PC-3 (cell line): ENCODE results near the gene FOXJ3. TPM values are rescaled to one million over a fixed set of nuclear protein-coding genes. Genes with fewer than 3 reads are reported as not detected.

Experiments used
- ATAC-seq: fragments of 200-7000 bp; cut with Tn5 transposase; 2 replicates; pipeline ENCODE4 v1.9.1; 2020; ENCODE audit warnings: mild to moderate bottlenecking, moderate library complexity
- BruUV-seq: library from RNA; stranded (reverse); fragments of 400-500 nt; replicated peaks from 2 replicates; lab custom pipeline; 2021; lab: Mats Ljungman, UMichigan
- CTCF ChIA-PET: fragments of 300-600 bp; sonication (Branson Sonifier 250); formaldehyde crosslinking; loops from one replicate; lab custom pipeline; 2022; ENCODE audit warnings: antibody characterized with exemption; lab: Charles Lee
- POLR2A ChIA-PET: fragments of 300-600 bp; sonication (Branson Sonifier 250); formaldehyde crosslinking; loops from one replicate; lab custom pipeline; 2022; ENCODE audit warnings: antibody characterized with exemption; ENCODE audit not compliant: unreplicated experiment; lab: Charles Lee
- DNase-seq: peaks from one replicate; pipeline ENCODE4 v3.0.0-alpha.2; 2015
- H2AFZ ChIP-seq: fragments of 300-600 bp; sonication (generic); 2 replicates; pipeline ENCODE4 v1.6.0; 2016; ENCODE audit warnings: antibody characterized with exemption, low read length
- H3F3A ChIP-seq: fragments of 300-600 bp; sonication (generic); one replicate; pipeline ENCODE4 v1.6.0; 2017; ENCODE audit warnings: antibody characterized with exemption, low read length, control low read depth, mild to moderate bottlenecking; ENCODE audit not compliant: unreplicated experiment
- H3K27ac ChIP-seq: fragments of 300-600 bp; sonication (generic); 2 replicates; pipeline ENCODE4 v1.5.1; 2016; ENCODE audit warnings: mild to moderate bottlenecking, low read length
- H3K27me3 ChIP-seq: fragments of 300-600 bp; sonication (generic); 2 replicates; pipeline ENCODE4 v1.6.1; 2016; ENCODE audit warnings: low read length, mixed read lengths
- H3K36me3 ChIP-seq: fragments of 300-600 bp; sonication (generic); 2 replicates; pipeline ENCODE4 v1.6.1; 2016; ENCODE audit warnings: low read depth, mixed run types, low read length, mixed read lengths
- H3K4me1 ChIP-seq: fragments of 300-600 bp; sonication (generic); 2 replicates; pipeline ENCODE4 v1.5.1; 2016; ENCODE audit warnings: low read length; ENCODE audit not compliant: insufficient read depth
- H3K4me2 ChIP-seq: fragments of 300-600 bp; sonication (generic); 2 replicates; pipeline ENCODE4 v1.6.0; 2016; ENCODE audit warnings: low read length
- H3K4me3 ChIP-seq: fragments of 300-600 bp; sonication (generic); 2 replicates; pipeline ENCODE4 v1.5.1; 2016; ENCODE audit warnings: mild to moderate bottlenecking, low read length, mixed read lengths
- H3K79me2 ChIP-seq: fragments of 300-600 bp; sonication (generic); 2 replicates; pipeline ENCODE4 v1.6.1; 2017; ENCODE audit warnings: low read length, mixed read lengths
- H3K9ac ChIP-seq: fragments of 300-600 bp; sonication (generic); 2 replicates; pipeline ENCODE4 v1.6.0; 2016; ENCODE audit warnings: mild to moderate bottlenecking, low read length
- H3K9me2 ChIP-seq: fragments of 300-600 bp; sonication (generic); replicated peaks from 2 replicates; pipeline ENCODE4 v1.6.1; 2016; ENCODE audit warnings: mixed run types, low read length, mixed read lengths
- H3K9me3 ChIP-seq: fragments of 300-600 bp; sonication (generic); 2 replicates; pipeline ENCODE4 v1.6.1; 2016; ENCODE audit warnings: low read length, mixed read lengths
- H4K20me1 ChIP-seq: fragments of 300-600 bp; sonication (generic); 2 replicates; pipeline ENCODE4 v1.6.1; 2016; ENCODE audit warnings: low read length, mixed read lengths
- EZH2 ChIP-seq: fragments of 300-600 bp; sonication (generic); IDR thresholded peaks from one replicate; pipeline ENCODE4 v1.6.1; 2017; ENCODE audit warnings: antibody characterized with exemption, mild to moderate bottlenecking, low read length; ENCODE audit not compliant: unreplicated experiment
- EZH2phosphoT487 ChIP-seq: fragments of 300-600 bp; sonication (generic); IDR thresholded peaks from 2 replicates; pipeline ENCODE4 v1.6.1; 2018; ENCODE audit warnings: mild to moderate bottlenecking, antibody characterized with exemption, low read length, borderline replicate concordance
- intact Hi-C: fragments of 100-400 bp; cut with micrococcal nuclease; formaldehyde crosslinking; loops from 2 replicates; pipeline ENCODE4 v1.9.0; 2023
- total RNA-seq: library from RNA; depleted of rRNA; stranded (reverse); fragments of >200 nt; gene quantifications from 2 replicates; pipeline ENCODE4 v1.2.3, GENCODE V29; 2014
- TF ChIP-seq, protein P1 (sequence below): fragments of 300-600 bp; sonication (generic); conservative IDR thresholded peaks from 2 replicates; pipeline ENCODE4 v1.5.1; 2017; ENCODE audit warnings: antibody characterized with exemption, low read depth, mild to moderate bottlenecking, low read length

Gene FOXJ3
- total RNA-seq, 1 experiment from 2014 or later = 23.4 TPM

- H2AFZ ChIP-seq = no peak overlapping the region
- H3K27ac ChIP-seq = no peak overlapping the region
- no peaks in the 10 kb centered on the region for H3K4me1 ChIP-seq
- H3K79me2 ChIP-seq = no peaks in the 10 kb centered on the region
- no peaks in the 10 kb centered on the region for H3K36me3 ChIP-seq
- no peaks in the 10 kb centered on the region for H3K27me3 ChIP-seq
- TF ChIP-seq EZH2phosphoT487 (no peak), EZH2 (no peak)
- TF ChIP-seq, protein P1, sequence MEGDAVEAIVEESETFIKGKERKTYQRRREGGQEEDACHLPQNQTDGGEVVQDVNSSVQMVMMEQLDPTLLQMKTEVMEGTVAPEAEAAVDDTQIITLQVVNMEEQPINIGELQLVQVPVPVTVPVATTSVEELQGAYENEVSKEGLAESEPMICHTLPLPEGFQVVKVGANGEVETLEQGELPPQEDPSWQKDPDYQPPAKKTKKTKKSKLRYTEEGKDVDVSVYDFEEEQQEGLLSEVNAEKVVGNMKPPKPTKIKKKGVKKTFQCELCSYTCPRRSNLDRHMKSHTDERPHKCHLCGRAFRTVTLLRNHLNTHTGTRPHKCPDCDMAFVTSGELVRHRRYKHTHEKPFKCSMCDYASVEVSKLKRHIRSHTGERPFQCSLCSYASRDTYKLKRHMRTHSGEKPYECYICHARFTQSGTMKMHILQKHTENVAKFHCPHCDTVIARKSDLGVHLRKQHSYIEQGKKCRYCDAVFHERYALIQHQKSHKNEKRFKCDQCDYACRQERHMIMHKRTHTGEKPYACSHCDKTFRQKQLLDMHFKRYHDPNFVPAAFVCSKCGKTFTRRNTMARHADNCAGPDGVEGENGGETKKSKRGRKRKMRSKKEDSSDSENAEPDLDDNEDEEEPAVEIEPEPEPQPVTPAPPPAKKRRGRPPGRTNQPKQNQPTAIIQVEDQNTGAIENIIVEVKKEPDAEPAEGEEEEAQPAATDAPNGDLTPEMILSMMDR = no peak
- no peaks in the 10 kb centered on the region for H3F3A ChIP-seq
- H3K4me2 ChIP-seq = no peak overlapping the region
- H3K9ac ChIP-seq = no peak overlapping the region
- CTCF ChIA-PET = no interaction called here
- H4K20me1 ChIP-seq = no peaks in the 10 kb centered on the region
- POLR2A ChIA-PET = no interaction called here
- no peak for ATAC-seq
- no peaks in the 10 kb centered on the region for H3K9me2 ChIP-seq
- H3K9me3 ChIP-seq = no peaks in the 10 kb centered on the region
- no TSS peak for BruUV-seq
- DNase-seq = no peak
- no peak overlapping the region for H3K4me3 ChIP-seq
- intact Hi-C loops = no loop called here
Measured at GRCh38 chr1:42133390-42133789, 201.6 kb downstream of the FOXJ3 start.

- ATAC-seq = no peak
Measured at GRCh38 chr1:42130061-42130660, 204.9 kb downstream of the FOXJ3 start.

GRCh38 chr1:42128964-42129363 lies 206.1 kb downstream of the FOXJ3 start:
- Histone ChIP-seq H3K79me2 (no peaks in the 10 kb centered on the region), H3K9ac (no peak overlapping the region), H4K20me1 (no peaks in the 10 kb centered on the region), H3K9me3 (no peaks in the 10 kb centered on the region), H3K9me2 (no peaks in the 10 kb centered on the region), H3K4me1 (peaks cover 7% of the 10 kb centered on the region; the same call in 1 of the 2 replicates), H3K36me3 (no peaks in the 10 kb centered on the region), H2AFZ (no peak overlapping the region), H3K27me3 (no peaks in the 10 kb centered on the region), H3K4me3 (no peak overlapping the region), H3F3A (no peaks in the 10 kb centered on the region), H3K4me2 (no peak overlapping the region), H3K27ac (no peak overlapping the region)
- intact Hi-C loops = no loop called here
- DNase-seq (no peak), ATAC-seq (no peak)
- ChIA-PET POLR2A (no interaction called here), CTCF (no interaction called here)
- TF ChIP-seq, protein P1 = no peak
- TF ChIP-seq EZH2 = no peak
- TF ChIP-seq EZH2phosphoT487 = no peak
- no TSS peak for BruUV-seq

More at GRCh38 chr1:42130061-42130660, 204.9 kb downstream of the FOXJ3 start:
- TF ChIP-seq EZH2phosphoT487 = no peak
- TF ChIP-seq EZH2 = no peak
- TF ChIP-seq, protein P1 = no peak
- Histone ChIP-seq H3K4me2 (no peak overlapping the region), H2AFZ (no peak overlapping the region), H3K9ac (no peak overlapping the region), H3K9me2 (no peaks in the 10 kb centered on the region), H4K20me1 (no peaks in the 10 kb centered on the region), H3K27ac (no peak overlapping the region), H3F3A (no peaks in the 10 kb centered on the region), H3K9me3 (no peaks in the 10 kb centered on the region), H3K36me3 (no peaks in the 10 kb centered on the region), H3K4me3 (no peak overlapping the region), H3K27me3 (no peaks in the 10 kb centered on the region), H3K4me1 (peaks cover 7% of the 10 kb centered on the region; the same call in 1 of the 2 replicates), H3K79me2 (no peaks in the 10 kb centered on the region)
- CTCF ChIA-PET = no interaction called here
- intact Hi-C loops = no loop called here
- DNase-seq = no peak
- POLR2A ChIA-PET = no interaction called here
- no TSS peak for BruUV-seq
